HepG2 (cell line): ENCODE measurements around the gene SNCAIP. TPM values are rescaled to one million over a fixed set of nuclear protein-coding genes. Genes with fewer than 3 reads are reported as not detected.
A peak's percentile ranks its signal among the peaks of the same experiment; 100 is the strongest.

ENCODE experiments used
- ATAC-seq: fragments of 200-7000 bp; cut with Tn5 transposase; 3 replicates; pipeline ENCODE4 v1.9.1; 2020; ENCODE audit warnings: mild to moderate bottlenecking, moderate library complexity
- BruUV-seq: library from RNA; stranded (reverse); fragments of 400-500 nt; replicated peaks from 2 replicates; lab custom pipeline; 2021; lab: Mats Ljungman, UMichigan
- CTCF ChIA-PET: fragments of 300-600 bp; formaldehyde crosslinking; extraction: SDS; loops from one replicate; lab custom pipeline; 2021; ENCODE audit warnings: low total read pairs, inconsistent platforms, low intra/inter-chr PET ratio; lab: Yijun Ruan, JAX
- POLR2A ChIA-PET: fragments of 350-600 bp; sonication (Branson Sonifier 250); formaldehyde crosslinking; loops from one replicate; lab custom pipeline; 2020; ENCODE audit warnings: antibody characterized with exemption, inconsistent platforms; lab: Yijun Ruan, JAX
- DNase-seq: peaks from one replicate; pipeline ENCODE4 v3.0.0-alpha.2; 2015; ENCODE audit warnings: low spot score
- FAIRE-seq: peaks from 3 replicates; lab custom pipeline; 2011; peaks lifted over from hg19 to GRCh38; lab: Jason Lieb, UNC
- H2AFZ ChIP-seq: one replicate; pipeline ENCODE4 v1.6.1; 2011; ENCODE audit warnings: low read length, inconsistent platforms
- H3K27ac ChIP-seq: fragments of 300-600 bp; 3 replicates; pipeline ENCODE4 v1.8.0; 2011; ENCODE audit warnings: mixed run types, mild to moderate bottlenecking, mixed read lengths, low read length, inconsistent platforms; ENCODE audit not compliant: insufficient read depth; ENCODE audit errors: extremely low read length
- H3K27me3 ChIP-seq, 2 experiments: fragments of 200-600 bp in 1 of 2; 2 replicates in 1 of 2; 3 replicates in 1 of 2; pipeline versions ENCODE4 v1.6.0 to v1.8.0; 2011; ENCODE audit warnings: low read length in 2 of 2, mild to moderate bottlenecking in 2 of 2, moderate library complexity in 2 of 2, inconsistent platforms in 1 of 2; ENCODE audit not compliant: insufficient read depth in 2 of 2, control insufficient read depth in 1 of 2
- H3K36me3 ChIP-seq, 2 experiments: fragments of 200-600 bp in 1 of 2; replicated peaks in 1 of 2; 2 replicates in 1 of 2; 3 replicates in 1 of 2; pipeline versions ENCODE4 v1.5.1 to v1.8.0; 2011; ENCODE audit warnings: low read length in 2 of 2, inconsistent platforms in 1 of 2; ENCODE audit not compliant: insufficient read depth in 2 of 2, control insufficient read depth in 1 of 2
- H3K4me1 ChIP-seq: 2 replicates; pipeline ENCODE4 v1.5.1; 2012; ENCODE audit warnings: low read length, inconsistent platforms; ENCODE audit not compliant: insufficient read depth
- H3K4me2 ChIP-seq: 2 replicates; pipeline ENCODE4 v1.6.0; 2011; ENCODE audit warnings: low read depth, low read length, inconsistent platforms
- H3K4me3 ChIP-seq, 3 experiments: fragments of 200-600 bp in 1 of 3; sonication (generic), shearing (Covaris generic) in 1 of 3; replicated peaks in 1 of 3; 2 replicates each; pipeline ENCODE4 v1.5.1; 2011 to 2016; ENCODE audit warnings: low read length in 3 of 3, inconsistent platforms in 2 of 3, low read depth in 2 of 3, mild to moderate bottlenecking in 2 of 3, control low read depth in 1 of 3, mixed read lengths in 1 of 3; ENCODE audit not compliant: insufficient read depth in 1 of 3
- H3K79me2 ChIP-seq: one replicate; pipeline ENCODE4 v1.6.1; 2011; ENCODE audit warnings: low read length, inconsistent platforms; ENCODE audit not compliant: insufficient read depth
- H3K9ac ChIP-seq: 2 replicates; pipeline ENCODE4 v1.6.0; 2011; ENCODE audit warnings: mild to moderate bottlenecking, low read depth, low read length, inconsistent platforms; ENCODE audit not compliant: insufficient read depth
- H3K9me3 ChIP-seq: 2 replicates; pipeline ENCODE4 v1.5.1; 2012; ENCODE audit warnings: mild to moderate bottlenecking, low read length
- H4K20me1 ChIP-seq: 2 replicates; pipeline ENCODE4 v1.6.0; 2011; ENCODE audit warnings: inconsistent platforms, mild to moderate bottlenecking, low read length, moderate library complexity; ENCODE audit not compliant: insufficient read depth
- FLYWCH1 ChIP-seq: sonication (generic); formaldehyde crosslinking; IDR thresholded peaks from 2 replicates; pipeline ENCODE4 v1.8.1; 2023; ENCODE audit warnings: mild to moderate bottlenecking, missing genetic modification reagents
- FOXM1 ChIP-seq: sonication (generic); formaldehyde crosslinking; IDR thresholded peaks from 2 replicates; pipeline ENCODE4 v1.5.0; 2020; ENCODE audit warnings: missing genetic modification reagents
- HBP1 ChIP-seq: IDR thresholded peaks from 2 replicates; pipeline ENCODE4 v1.6.1; 2016; ENCODE audit warnings: low read depth, control low read depth
- KMT2A ChIP-seq: sonication (generic); formaldehyde crosslinking; IDR thresholded peaks from 2 replicates; pipeline ENCODE4 v1.4.0; 2020; ENCODE audit warnings: missing genetic modification reagents
- MYC ChIP-seq: sonication (generic); formaldehyde crosslinking; IDR thresholded peaks from 2 replicates; pipeline ENCODE4 v1.9.0; 2021; ENCODE audit warnings: missing genetic modification reagents, borderline replicate concordance
- THAP9 ChIP-seq: sonication (generic); formaldehyde crosslinking; IDR thresholded peaks from 2 replicates; pipeline ENCODE4; 2020; ENCODE audit warnings: missing genetic modification reagents, mild to moderate bottlenecking, borderline replicate concordance
- TP53 ChIP-seq: sonication (generic); formaldehyde crosslinking; conservative IDR thresholded peaks from 2 replicates; pipeline ENCODE4 v1.4.0; 2020; ENCODE audit warnings: missing genetic modification reagents
- UBTF ChIP-seq: sonication (generic); formaldehyde crosslinking; IDR thresholded peaks from 2 replicates; pipeline ENCODE4 v1.4.0; 2020; ENCODE audit warnings: mild to moderate bottlenecking, missing genetic modification reagents
- in situ Hi-C: cut with HindIII; loops from 2 replicates; pipeline ENCODE4 v1.10.0; 2017; ENCODE audit warnings: low pct_unique_long_range_greater_than_20kb; ENCODE audit not compliant: extremely low pct_ligation_motif_present
- intact Hi-C: fragments of 100-400 bp; cut with micrococcal nuclease; formaldehyde crosslinking; loops from one replicate; pipeline ENCODE4 v1.10.0; 2022; ENCODE audit not compliant: unreplicated experiment
- polyA plus RNA-seq, 8 experiments: library from polyadenylated mRNA; depleted of rRNA in 3 of 8; stranded (reverse) in 7 of 8; unstranded in 1 of 8; fragments of >200 nt; fragmentation: Illumina TruSeq in 4 of 8; extraction: Trizol in 4 of 8; gene quantifications; 2 replicates each; pipeline versions ENCODE4 v1.2.1 to v1.2.3, GENCODE V29; 2011 to 2016; ENCODE audit warnings: low read depth in 4 of 8, missing spikeins in 1 of 8, mixed read lengths in 1 of 8; ENCODE audit not compliant: insufficient read depth in 1 of 8
- total RNA-seq, 5 experiments: library from RNA; depleted of rRNA; stranded (reverse); fragments of >200 nt; fragmentation: Illumina TruSeq; extraction: Trizol; gene quantifications; 2 replicates each; pipeline ENCODE4 v1.2.3, GENCODE V29; 2016; ENCODE audit warnings: low read depth in 1 of 5

SNCAIP gene
- total and polyA plus RNA-seq, 2 of the 13 experiments (the other 11 are each of a cell fraction or from before 2014, with no cell fraction given): not detected

GRCh38 chr5:122311961-122312590 lies at the start of gene SNCAIP (continued):
- TF ChIP-seq UBTF (peak; percentile 46; the same call in 1 of the 2 replicates), KMT2A (CRISPR knock-in tag) (no peak), TP53 (CRISPR knock-in tag) (no peak)
- TF ChIP-seq, all 625 proteins: peak for 4

- no peak for DNase-seq
Measured at GRCh38 chr5:122263352-122264030, 48.5 kb upstream of the SNCAIP start.

More at GRCh38 chr5:122263352-122264030, 48.5 kb upstream of the SNCAIP start:
- Histone ChIP-seq H3K4me1 (no peaks in the 10 kb centered on the region), H2AFZ (no peak overlapping the region), H3K4me2 (no peak overlapping the region), H3K79me2 (no peaks in the 10 kb centered on the region), H3K36me3 (no peaks in the 10 kb centered on the region), H3K9ac (no peak overlapping the region), H4K20me1 (no peaks in the 10 kb centered on the region), H3K4me3 (no peak overlapping the region), H3K27ac (no peak overlapping the region), H3K27me3 (no peaks in the 10 kb centered on the region), H3K9me3 (peaks cover 14% of the 10 kb centered on the region; the same call in 1 of the 2 replicates)
- in situ Hi-C loops (no loop called here), intact Hi-C loops (no loop called here)
- ATAC-seq: no peak
- BruUV-seq: no TSS peak
- TF ChIP-seq FOXM1 (CRISPR knock-in tag) (no peak), FLYWCH1 (no peak), MYC (CRISPR knock-in tag) (no peak), HBP1 (CRISPR knock-in tag) (no peak), THAP9 (CRISPR knock-in tag) (no peak)
- POLR2A ChIA-PET: no interaction called here
- no peak for FAIRE-seq
- CTCF ChIA-PET: no interaction called here
